H9 (cell line): Measurements from ENCODE around the gene PDE4B. TPM values are rescaled to one million over a fixed set of nuclear protein-coding genes. Genes with fewer than 3 reads are reported as not detected.
A peak's percentile ranks its signal among the peaks of the same experiment; 100 is the strongest.

ENCODE experiments used
- DNase-seq: peaks from one replicate; pipeline ENCODE4 v3.0.0-alpha.2; 2017
- H2AFZ ChIP-seq: one replicate; pipeline ENCODE4 v1.6.1; 2013; ENCODE audit warnings: mild to moderate bottlenecking, low read length, control low read depth, moderate library complexity
- H2AK5ac ChIP-seq: 2 replicates; pipeline ENCODE4 v1.6.1; 2013; ENCODE audit warnings: low read length, control low read depth, mixed read lengths; ENCODE audit not compliant: insufficient read length
- H2BK120ac ChIP-seq: one replicate; pipeline ENCODE4 v1.6.1; 2013; ENCODE audit warnings: low read depth, mild to moderate bottlenecking, low read length, control low read depth, inconsistent platforms; ENCODE audit not compliant: poor library complexity, severe bottlenecking
- H2BK12ac ChIP-seq: 2 replicates; pipeline ENCODE4 v1.6.1; 2013; ENCODE audit warnings: low read length, control low read depth, mixed read lengths, low read depth; ENCODE audit not compliant: insufficient read length
- H2BK15ac ChIP-seq: 2 replicates; pipeline ENCODE4 v1.6.1; 2013; ENCODE audit warnings: low read depth, low read length, control low read depth
- H2BK20ac ChIP-seq: one replicate; pipeline ENCODE4 v1.6.1; 2013; ENCODE audit warnings: low read depth, mild to moderate bottlenecking, low read length, control low read depth, inconsistent platforms; ENCODE audit not compliant: poor library complexity, severe bottlenecking
- H2BK5ac ChIP-seq: 2 replicates; pipeline ENCODE4 v1.6.1; 2013; ENCODE audit warnings: low read length, control low read depth, mixed read lengths; ENCODE audit not compliant: insufficient read length
- H3K14ac ChIP-seq: 2 replicates; pipeline ENCODE4 v1.6.1; 2013; ENCODE audit warnings: low read length, control low read depth; ENCODE audit not compliant: insufficient read depth
- H3K18ac ChIP-seq: 2 replicates; pipeline ENCODE4 v1.6.1; 2013; ENCODE audit warnings: low read depth, mild to moderate bottlenecking, mixed read lengths, low read length, control low read depth; ENCODE audit not compliant: insufficient read length
- H3K23ac ChIP-seq: 2 replicates; pipeline ENCODE4 v1.6.1; 2013; ENCODE audit warnings: low read length, control low read depth, mixed read lengths, low read depth; ENCODE audit not compliant: insufficient read length
- H3K23me2 ChIP-seq: 2 replicates; pipeline ENCODE4 v1.6.1; 2013; ENCODE audit warnings: low read depth, mild to moderate bottlenecking, mixed read lengths, low read length, control low read depth; ENCODE audit not compliant: insufficient read length, poor library complexity, severe bottlenecking
- H3K27ac ChIP-seq: 2 replicates; pipeline ENCODE4 v1.5.1; 2013; ENCODE audit warnings: low read length, control low read depth, mixed read lengths, low read depth; ENCODE audit not compliant: insufficient read length
- H3K27me3 ChIP-seq: 2 replicates; pipeline ENCODE4 v1.6.1; 2013; ENCODE audit warnings: low read length, control low read depth, inconsistent platforms; ENCODE audit not compliant: insufficient read depth
- H3K4ac ChIP-seq: 2 replicates; pipeline ENCODE4 v1.6.1; 2013; ENCODE audit warnings: low read depth, mild to moderate bottlenecking, control low read depth, inconsistent platforms, low read length, moderate library complexity
- H3K4me1 ChIP-seq: 2 replicates; pipeline ENCODE4 v1.6.1; 2013; ENCODE audit warnings: low read length, control low read depth, inconsistent platforms; ENCODE audit not compliant: insufficient read depth
- H3K4me2 ChIP-seq: 2 replicates; pipeline ENCODE4 v1.6.1; 2013; ENCODE audit warnings: low read length, control low read depth, mixed read lengths; ENCODE audit not compliant: insufficient read length, insufficient read depth
- H3K56ac ChIP-seq: 2 replicates; pipeline ENCODE4 v1.6.1; 2013; ENCODE audit warnings: low read depth, mild to moderate bottlenecking, mixed read lengths, low read length, control low read depth; ENCODE audit not compliant: insufficient read length
- H3K79me1 ChIP-seq: 2 replicates; pipeline ENCODE4 v1.6.1; 2013; ENCODE audit warnings: low read depth, mild to moderate bottlenecking, moderate library complexity, low read length, control low read depth, inconsistent platforms; ENCODE audit not compliant: insufficient read depth, poor library complexity, severe bottlenecking
- H3K79me2 ChIP-seq: 2 replicates; pipeline ENCODE4 v1.6.1; 2013; ENCODE audit warnings: low read length, control low read depth, inconsistent platforms; ENCODE audit not compliant: insufficient read depth
- H3K9ac ChIP-seq: 2 replicates; pipeline ENCODE4 v1.6.1; 2013; ENCODE audit warnings: low read length, control low read depth, mixed read lengths; ENCODE audit not compliant: insufficient read length; ENCODE audit errors: extremely low read depth
- H3K9me3 ChIP-seq: one replicate; pipeline ENCODE4 v1.6.1; 2013; ENCODE audit warnings: low read depth, low read length, inconsistent platforms; ENCODE audit not compliant: control insufficient read depth
- H3T11ph ChIP-seq: one replicate; pipeline ENCODE4 v1.6.1; 2013; ENCODE audit warnings: mild to moderate bottlenecking, low read length, control low read depth, inconsistent platforms
- H4K20me1 ChIP-seq: one replicate; pipeline ENCODE4 v1.6.1; 2013; ENCODE audit not compliant: control insufficient read depth, insufficient read length, insufficient read depth
- H4K5ac ChIP-seq: 2 replicates; pipeline ENCODE4 v1.6.1; 2013; ENCODE audit warnings: low read depth, mild to moderate bottlenecking, mixed read lengths, low read length, control low read depth; ENCODE audit not compliant: insufficient read length
- H4K8ac ChIP-seq: replicated peaks from 2 replicates; pipeline ENCODE4 v1.6.1; 2013; ENCODE audit warnings: low read length, control low read depth, mixed read lengths, low read depth; ENCODE audit not compliant: insufficient read length
- H4K91ac ChIP-seq: 2 replicates; pipeline ENCODE4 v1.6.1; 2013; ENCODE audit warnings: low read depth, mild to moderate bottlenecking, moderate library complexity, mixed read lengths, low read length, control low read depth; ENCODE audit not compliant: insufficient read length
- H3K27ac Mint-ChIP-seq, 3 experiments: 2 replicates in 2 of 3; 3 replicates in 1 of 3; pipeline ENCODE4 v1.8.0; 2020 to 2021; ENCODE audit warnings: mixed read lengths in 3 of 3, mild to moderate bottlenecking in 1 of 3, moderate library complexity in 1 of 3
- H3K27me3 Mint-ChIP-seq: 2 replicates; pipeline ENCODE4 v1.8.0; 2021; ENCODE audit warnings: low read depth, mild to moderate bottlenecking, moderate library complexity, mixed read lengths
- H3K36me3 Mint-ChIP-seq, 3 experiments: 2 replicates in 2 of 3; 3 replicates in 1 of 3; pipeline ENCODE4 v1.8.0; 2020 to 2021; ENCODE audit warnings: low read depth in 3 of 3, mixed read lengths in 3 of 3; ENCODE audit not compliant: insufficient read depth in 1 of 3
- H3K4me1 Mint-ChIP-seq, 2 experiments: 2 replicates each; pipeline ENCODE4 v1.8.0; 2020; ENCODE audit warnings: mixed read lengths in 2 of 2
- H3K4me3 Mint-ChIP-seq, 2 experiments: 2 replicates in 1 of 2; 3 replicates in 1 of 2; pipeline ENCODE4 v1.8.0; 2020 to 2021; ENCODE audit warnings: mild to moderate bottlenecking in 2 of 2, mixed read lengths in 2 of 2, moderate library complexity in 1 of 2
- H3K9me3 Mint-ChIP-seq, 2 experiments: 2 replicates in 1 of 2; 3 replicates in 1 of 2; pipeline ENCODE4 v1.8.0; 2020; ENCODE audit warnings: mild to moderate bottlenecking in 2 of 2, mixed read lengths in 2 of 2, moderate library complexity in 1 of 2
- CTCF ChIP-seq: fragments of 200-600 bp; sonication (generic); conservative IDR thresholded peaks from 3 replicates; pipeline ENCODE4 v1.8.0; 2021; ENCODE audit warnings: antibody characterized with exemption, mild to moderate bottlenecking
- WGBS: extraction: QIAGEN DNeasy Blood & Tissue Kit; methylation state at CpG from one replicate; pipeline ENCODE4 v1.1.7; 2013; ENCODE audit warnings: missing lambda C conversion rate, low lambda C conversion rate, mixed read lengths; ENCODE audit not compliant: insufficient read length; ENCODE audit errors: extremely low coverage; 5-methylcytosine and 5-hydroxymethylcytosine counted together
- total RNA-seq: library from RNA; stranded (reverse); gene quantifications from 2 replicates; pipeline ENCODE4 v1.2.1, GENCODE V29; 2021

The PDE4B gene
- total RNA-seq, 1 experiment from 2014 or later, result 19.8 TPM

- H3K27me3 ChIP-seq, result no peaks in the 10 kb centered on the region
- no peak overlapping the region for H2BK15ac ChIP-seq
- no peak overlapping the region for H3T11ph ChIP-seq
- no peak overlapping the region for H4K91ac ChIP-seq
- no peak overlapping the region for H3K9ac ChIP-seq
- H3K79me2 ChIP-seq, result peaks cover 17% of the 10 kb centered on the region; the same call in 1 of the 2 replicates
- peaks cover 54 to 62% of the 10 kb centered on the region in 2 experiments for H3K4me1 Mint-ChIP-seq
- no peak overlapping the region for H3K4ac ChIP-seq
- no peak overlapping the region for H2BK12ac ChIP-seq
- no peak for DNase-seq
- no peak overlapping the region for H2BK5ac ChIP-seq
- peaks cover 11% of the 10 kb centered on the region; the same call in 1 of the 2 replicates for H3K4me1 ChIP-seq
- no peak overlapping the region for H2AFZ ChIP-seq
- H3K79me1 ChIP-seq, result peaks cover 4% of the 10 kb centered on the region
- H2BK120ac ChIP-seq, result no peak overlapping the region
- no peak overlapping the region for H4K8ac ChIP-seq
- no peak overlapping the region for H2BK20ac ChIP-seq
- peaks cover 3% of the 10 kb centered on the region for H3K23me2 ChIP-seq
- WGBS, result no CpG with 5 or more reads among the region's 2 CpGs
- no peak overlapping the region for H3K56ac ChIP-seq
- H3K27ac ChIP-seq, result no peak overlapping the region
- no peak for TF ChIP-seq CTCF
- peaks cover 0 to 4% (median 2%) of the 10 kb centered on the region in 3 experiments; a peak in 2 of 7 replicates for H3K36me3 Mint-ChIP-seq
- no peak overlapping the region for H4K5ac ChIP-seq
- H4K20me1 ChIP-seq, result no peaks in the 10 kb centered on the region
- no peak overlapping the region for H3K18ac ChIP-seq
- H2AK5ac ChIP-seq, result no peak overlapping the region
- H3K23ac ChIP-seq, result no peak overlapping the region
- H3K4me2 ChIP-seq, result peak overlapping the region; percentile 58
- no peaks in the 10 kb centered on the region for H3K27me3 Mint-ChIP-seq
- peak overlapping the region; percentile 81 to 82 for H3K4me3 Mint-ChIP-seq
- no peaks in the 10 kb centered on the region for H3K9me3 ChIP-seq
- H3K9me3 Mint-ChIP-seq, result no peaks in the 10 kb centered on the region
- H3K27ac Mint-ChIP-seq, result 0 out of 7 replicates have a peak overlapping the region, but pooled peaks of 1 of the 3 experiments have one; percentile 55
- H3K14ac ChIP-seq, result no peak overlapping the region
Measured at GRCh38 chr1:66334318-66334717, 541.6 kb downstream of the PDE4B start.
